Upper lobe of left lung (tissue), 4 donors: ENCODE results near the gene POLR2I.

Experiments used
- CTCF ChIP-seq, 6 experiments: fragments of 450-650 bp in 4 of 6; fragments of 200-600 bp in 2 of 6; sonication (generic) in 2 of 6; IDR thresholded peaks; one replicate each; pipeline ENCODE4 v1.5.1; 2016 to 2019; ENCODE audit warnings: antibody characterized with exemption in 6 of 6
- EP300 ChIP-seq, 4 donors: sonication (generic); formaldehyde crosslinking; IDR thresholded peaks; one replicate each; pipeline ENCODE4 v1.5.1; 2017; ENCODE audit warnings: antibody characterized with exemption in 4 of 4, control low read depth in 2 of 4
- POLR2A ChIP-seq, 4 donors: fragments of 450-650 bp; IDR thresholded peaks; one replicate each; pipeline ENCODE4 v1.5.1; 2016 to 2017; ENCODE audit warnings: antibody characterized with exemption in 4 of 4, mild to moderate bottlenecking in 2 of 4
- POLR2AphosphoS5 ChIP-seq, 2 donors: sonication (generic); formaldehyde crosslinking; IDR thresholded peaks; one replicate each; pipeline ENCODE4 v1.5.1; 2017; ENCODE audit warnings: antibody characterized with exemption in 2 of 2

GRCh38 chr19:36072081-36072480 is 42.6 kb downstream of the POLR2I start:
- no peak for TF ChIP-seq CTCF (IDR thresholded peaks at IDR 0.05)
- no peak for TF ChIP-seq POLR2AphosphoS5 (IDR thresholded peaks at IDR 0.05)
- TF ChIP-seq POLR2A (IDR thresholded peaks at IDR 0.05) = no peak
- no peak for TF ChIP-seq EP300 (IDR thresholded peaks at IDR 0.05)
